Endothelial cell of umbilical vein (primary cell): ENCODE results near the gene ARHGEF11. TPM values are rescaled to one million over a fixed set of nuclear protein-coding genes. Genes with fewer than 3 reads are reported as not detected.

Experiments
- BruUV-seq: library from RNA; stranded (reverse); fragments of 400-500 nt; replicated peaks from 2 replicates; lab custom pipeline; 2021; lab: Mats Ljungman, UMichigan
- CTCF ChIA-PET: fragments of 300-600, 350-600 bp; sonication (Branson Sonifier 250); formaldehyde crosslinking; loops from one replicate; lab custom pipeline; 2021; ENCODE audit warnings: antibody characterized with exemption, inconsistent platforms; lab: Charles Lee
- POLR2A ChIA-PET: fragments of 300-600, 350-600 bp; sonication (Branson Sonifier 250); formaldehyde crosslinking; loops from one replicate; lab custom pipeline; 2021; ENCODE audit warnings: antibody characterized with exemption, inconsistent platforms; lab: Charles Lee
- DNase-seq: peaks from one replicate; pipeline ENCODE4 v3.0.0-alpha.2; 2011; ENCODE audit warnings: low read depth, low spot score
- FAIRE-seq: peaks from 2 replicates; lab custom pipeline; 2011; peaks lifted over from hg19 to GRCh38; lab: Jason Lieb, UNC
- H2AFZ ChIP-seq: 2 replicates; pipeline ENCODE4 v1.6.0; 2012; ENCODE audit warnings: low read depth, low read length, control low read depth, inconsistent platforms
- H3K27ac ChIP-seq: 2 replicates; pipeline ENCODE4 v1.5.1; 2011; ENCODE audit warnings: low read depth, mild to moderate bottlenecking, control low read depth, low read length, moderate library complexity; ENCODE audit not compliant: insufficient read depth
- H3K27me3 ChIP-seq, 2 experiments: 2 replicates each; pipeline versions ENCODE4 v1.6.0 to v1.6.1; 2011; ENCODE audit warnings: low read length in 2 of 2, mixed read lengths in 1 of 2; ENCODE audit not compliant: control insufficient read depth in 2 of 2, insufficient read depth in 2 of 2
- H3K36me3 ChIP-seq, 2 experiments: 2 replicates in 1 of 2; 3 replicates in 1 of 2; pipeline ENCODE4 v1.5.1; 2011; ENCODE audit warnings: low read length in 2 of 2, mild to moderate bottlenecking in 1 of 2, moderate library complexity in 1 of 2; ENCODE audit not compliant: control insufficient read depth in 2 of 2, insufficient read depth in 2 of 2; ENCODE audit errors: extremely low read depth in 1 of 2
- H3K4me1 ChIP-seq: 3 replicates; pipeline ENCODE4 v1.5.1; 2011; ENCODE audit warnings: mild to moderate bottlenecking, low read length; ENCODE audit not compliant: control insufficient read depth, insufficient read depth; ENCODE audit errors: extremely low read depth
- H3K4me2 ChIP-seq: 2 replicates; pipeline ENCODE4 v1.6.1; 2011; ENCODE audit warnings: low read length, control low read depth, mixed read lengths; ENCODE audit not compliant: insufficient read depth
- H3K4me3 ChIP-seq, 3 experiments: fragments of 200-600 bp in 1 of 3; sonication (generic), shearing (Covaris generic) in 1 of 3; replicated peaks in 1 of 3; 2 replicates each; pipeline ENCODE4 v1.5.1; 2011 to 2016; ENCODE audit warnings: control low read depth in 3 of 3, low read length in 3 of 3, mild to moderate bottlenecking in 2 of 3, inconsistent platforms in 1 of 3, low read depth in 1 of 3, moderate library complexity in 1 of 3; ENCODE audit not compliant: insufficient read depth in 1 of 3
- H3K79me2 ChIP-seq: 2 replicates; pipeline ENCODE4 v1.6.0; 2012; ENCODE audit warnings: low read length, inconsistent platforms; ENCODE audit not compliant: control insufficient read depth, insufficient read depth
- H3K9ac ChIP-seq: replicated peaks from 2 replicates; pipeline ENCODE3; 2011; ENCODE audit warnings: low read length, control low read depth; ENCODE audit not compliant: insufficient read depth; ENCODE audit errors: extremely low read depth
- H3K9me1 ChIP-seq: replicated peaks from 3 replicates; pipeline ENCODE4 v1.6.0; 2011; ENCODE audit warnings: mild to moderate bottlenecking, low read length; ENCODE audit not compliant: control insufficient read depth, insufficient read depth; ENCODE audit errors: extremely low read depth
- H3K9me3 ChIP-seq: replicated peaks from 2 replicates; pipeline ENCODE4 v1.5.1; 2012; ENCODE audit warnings: low read length, inconsistent platforms; ENCODE audit not compliant: control insufficient read depth, insufficient read depth
- H4K20me1 ChIP-seq: replicated peaks from 2 replicates; pipeline ENCODE3; 2011; ENCODE audit warnings: mild to moderate bottlenecking, low read length; ENCODE audit not compliant: control insufficient read depth, insufficient read depth; ENCODE audit errors: extremely low read depth
- CTCF ChIP-seq, 2 donors: IDR thresholded peaks; 1 replicate in 1 of 2; 2 replicates in 1 of 2; pipeline ENCODE4 v1.5.1; 2011; ENCODE audit warnings: low read length in 2 of 2, mild to moderate bottlenecking in 2 of 2, moderate library complexity in 2 of 2, control low read depth in 1 of 2, inconsistent platforms in 1 of 2, low read depth in 1 of 2; ENCODE audit not compliant: insufficient read depth in 1 of 2; ENCODE audit errors: extremely low read depth in 1 of 2
- EZH2 ChIP-seq: IDR thresholded peaks from 2 replicates; pipeline ENCODE4 v1.6.1; 2012; ENCODE audit warnings: borderline replicate concordance, low read depth, mild to moderate bottlenecking, moderate library complexity, low read length, inconsistent platforms; ENCODE audit not compliant: severe bottlenecking
- FOS ChIP-seq: IDR thresholded peaks from 2 replicates; pipeline ENCODE4 v1.6.1; 2011; ENCODE audit warnings: mild to moderate bottlenecking, low read length, moderate library complexity, borderline replicate concordance; ENCODE audit not compliant: insufficient read depth
- GATA2 ChIP-seq: IDR thresholded peaks from 2 replicates; pipeline ENCODE4 v1.7.0; 2011; ENCODE audit warnings: low read depth, mild to moderate bottlenecking, moderate library complexity, mixed read lengths, low read length; ENCODE audit not compliant: insufficient read length, insufficient read depth
- JUN ChIP-seq: IDR thresholded peaks from 2 replicates; pipeline ENCODE4 v1.6.1; 2011; ENCODE audit warnings: borderline replicate concordance, low read depth; ENCODE audit not compliant: insufficient read length, insufficient read depth
- MAX ChIP-seq: IDR thresholded peaks from 2 replicates; pipeline ENCODE4 v1.6.1; 2011; ENCODE audit not compliant: insufficient read depth, insufficient read length
- MYC ChIP-seq: IDR thresholded peaks from one replicate; pipeline ENCODE4 v1.6.1; 2011; ENCODE audit warnings: mild to moderate bottlenecking, low read depth, low read length
- POLR2AphosphoS5 ChIP-seq: IDR thresholded peaks from 2 replicates; pipeline ENCODE4 v1.6.1; 2012; ENCODE audit warnings: low read depth, mild to moderate bottlenecking, control low read depth, low read length, moderate library complexity; ENCODE audit not compliant: insufficient read depth
- dilution Hi-C: fragments of 300-500 bp; cut with MboI; formaldehyde crosslinking; loops from one replicate; pipeline ENCODE4 v1.15.0; 2019; ENCODE audit warnings: low sequenced_read_pairs; ENCODE audit not compliant: extremely low pct_ligation_motif_present
- intact Hi-C: fragments of 100-400 bp; cut with micrococcal nuclease; formaldehyde crosslinking; loops from one replicate; pipeline ENCODE4 v1.10.0; 2022
- polyA plus RNA-seq, 4 experiments: library from polyadenylated mRNA; depleted of rRNA in 3 of 4; stranded (reverse) in 3 of 4; unstranded in 1 of 4; fragments of >200 nt; gene quantifications; 2 replicates each; pipeline versions ENCODE4 v1.2.1 to v1.2.3, GENCODE V29; 2011 to 2012; ENCODE audit warnings: missing spikeins in 1 of 4
- total RNA-seq: library from RNA; stranded (reverse); gene quantifications from 2 replicates; pipeline ENCODE4 v1.2.3, GENCODE V29; 2021

The ARHGEF11 gene
- total and polyA plus RNA-seq, 2 donors (not counting 3 experiments of a cell fraction or from before 2014, with no cell fraction given), result 18.2 to 28.0 TPM

GRCh38 chr1:156945881-156946661 lies 99.5 kb downstream of the ARHGEF11 start:
- no TSS peak for BruUV-seq
- Histone ChIP-seq H3K9me3 (no peaks in the 10 kb centered on the region), H3K4me2 (no peak overlapping the region), H3K9me1 (no peaks in the 10 kb centered on the region), H3K36me3 (peaks cover 13 to 47% of the 10 kb centered on the region in 2 experiments), H3K27ac (no peak overlapping the region), H2AFZ (no peak overlapping the region), H3K4me3 (no peak overlapping the region), H3K9ac (no peak overlapping the region), H4K20me1 (no peaks in the 10 kb centered on the region), H3K79me2 (no peaks in the 10 kb centered on the region), H3K27me3 (no peaks in the 10 kb centered on the region), H3K4me1 (no peaks in the 10 kb centered on the region)
- ChIA-PET CTCF (interaction anchor here (1.3 to 3.4 kb wide), 2 partner anchors 8 to 128 kb away, joined by 4 to 22 read pairs; no protein-coding TSS in a partner anchor), POLR2A (no interaction called here)
- dilution Hi-C loops, result no loop called here
- TF ChIP-seq FOS, result no peak
- TF ChIP-seq EZH2, result no peak
- intact Hi-C loops, result no loop called here
- no peak for DNase-seq
- no peak for FAIRE-seq

GRCh38 chr1:156944848-156945247 lies 100.7 kb downstream of the ARHGEF11 start:
- ChIA-PET CTCF (no interaction called here), POLR2A (no interaction called here)
- Histone ChIP-seq H2AFZ (no peak overlapping the region), H3K79me2 (no peaks in the 10 kb centered on the region), H3K9me3 (no peaks in the 10 kb centered on the region), H3K4me1 (no peaks in the 10 kb centered on the region), H3K9ac (no peak overlapping the region), H3K9me1 (no peaks in the 10 kb centered on the region), H3K27me3 (no peaks in the 10 kb centered on the region), H3K36me3 (peaks cover 10 to 46% of the 10 kb centered on the region in 2 experiments), H3K4me2 (no peak overlapping the region), H3K27ac (no peak overlapping the region), H3K4me3 (no peak overlapping the region), H4K20me1 (no peaks in the 10 kb centered on the region)
- intact Hi-C loops, result no loop called here
- TF ChIP-seq POLR2AphosphoS5 (no peak), EZH2 (no peak), MYC (no peak), FOS (no peak), JUN (no peak), GATA2 (no peak), MAX (no peak), CTCF (IDR thresholded peaks at IDR 0.05; ENCODE audit: extremely low read depth in 1 of 2, insufficient read depth in 1 of 2, low read depth in 1 of 2, low read length in 2 of 2) (no peak)
- dilution Hi-C loops, result no loop called here
- FAIRE-seq, result no peak
- no TSS peak for BruUV-seq
- no peak for DNase-seq
